Measurements from ENCODE around the gene PGBD5. TPM values are rescaled to one million over a fixed set of nuclear protein-coding genes. Genes with fewer than 3 reads are reported as not detected.

PGBD5 gene
- total RNA-seq, 1 donor from 2014 or later, result 16.2 TPM

DNA sequence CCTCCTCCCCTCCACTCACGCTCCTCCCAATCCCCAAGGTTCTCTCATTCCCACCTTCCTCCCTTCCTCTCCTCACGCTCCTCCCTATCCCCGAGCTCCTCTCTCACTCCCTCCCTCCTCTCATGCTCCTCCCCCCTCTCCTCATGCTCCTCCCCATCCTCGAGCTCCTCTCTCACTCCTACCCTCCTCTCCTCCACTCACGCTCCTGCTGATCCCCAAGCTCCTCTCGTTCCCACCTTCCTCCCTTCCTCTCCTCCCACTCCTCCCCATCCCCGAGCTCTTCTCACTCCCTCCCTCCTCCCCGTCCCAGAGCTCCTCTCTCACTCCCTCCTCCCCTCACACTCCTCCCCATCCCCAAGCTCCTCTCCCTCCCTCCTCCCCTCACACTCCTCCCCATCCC is 31.4 kb downstream of the PGBD5 start:
- no peak for TF ChIP-seq CTCF (IDR thresholded peaks at IDR 0.05; ENCODE audit: unreplicated experiment)
- Mint-ChIP-seq H3K9me3 (ENCODE audit: low read depth) (no peaks in the 10 kb centered on the region), H3K4me3 (ENCODE audit: low read depth) (no peak overlapping the region), H3K4me1 (ENCODE audit: low read depth) (no peaks in the 10 kb centered on the region), H3K27ac (no peak overlapping the region), H3K36me3 (ENCODE audit: insufficient read depth) (no peaks in the 10 kb centered on the region), H3K27me3 (peaks cover 4% of the 10 kb centered on the region)
- DNase-seq (ENCODE audit: low spot score, unreplicated experiment), result no peak

DNA sequence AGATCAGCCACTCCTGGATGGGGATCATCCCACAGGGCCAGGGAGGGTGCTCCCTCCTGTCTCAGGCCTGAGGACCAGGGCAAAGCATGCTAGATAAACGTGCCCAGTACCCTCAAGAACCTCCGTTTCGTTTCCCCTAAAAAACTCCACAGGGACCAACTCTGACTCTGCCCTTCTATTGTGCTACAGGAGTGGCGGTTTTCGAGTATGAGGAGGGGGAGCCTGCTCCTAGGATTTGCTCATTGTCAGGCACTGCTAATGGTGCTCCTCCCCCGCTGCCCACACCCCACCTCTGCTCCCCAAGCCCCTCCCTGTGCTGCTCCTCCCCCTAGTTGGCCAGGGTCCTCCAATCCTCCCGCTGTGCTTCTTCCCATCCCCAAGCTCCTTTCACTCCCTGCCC is 32.0 kb downstream of the PGBD5 start:
- Mint-ChIP-seq H3K4me3 (ENCODE audit: low read depth) (no peak overlapping the region), H3K4me1 (ENCODE audit: low read depth) (no peaks in the 10 kb centered on the region), H3K9me3 (ENCODE audit: low read depth) (no peaks in the 10 kb centered on the region), H3K27me3 (peaks cover 4% of the 10 kb centered on the region), H3K27ac (no peak overlapping the region), H3K36me3 (ENCODE audit: insufficient read depth) (no peaks in the 10 kb centered on the region)
- no peak for TF ChIP-seq CTCF (IDR thresholded peaks at IDR 0.05; ENCODE audit: unreplicated experiment)
- DNase-seq (ENCODE audit: low spot score, unreplicated experiment), result no peak

DNA sequence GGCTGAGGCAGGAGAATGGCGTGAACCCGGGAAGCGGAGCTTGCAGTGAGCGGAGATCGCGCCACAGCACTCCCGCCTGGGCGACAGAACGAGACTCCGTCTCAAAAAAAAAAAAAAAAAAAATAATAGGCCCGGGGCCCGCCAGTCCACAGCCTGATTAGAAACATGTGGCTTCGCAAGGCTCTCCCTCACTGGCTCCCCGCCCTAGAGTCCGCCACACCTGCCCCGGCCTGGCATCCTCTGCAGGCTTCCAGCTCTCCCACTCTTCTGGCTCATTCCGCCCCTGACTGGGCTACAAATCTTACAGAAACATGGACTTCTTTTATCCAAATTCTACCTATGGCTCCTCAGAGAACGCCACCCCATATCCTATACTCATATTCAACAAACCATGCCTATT is 32.4 kb downstream of the PGBD5 start:
- Mint-ChIP-seq H3K27me3 (peaks cover 4% of the 10 kb centered on the region), H3K4me3 (ENCODE audit: low read depth) (no peak overlapping the region), H3K36me3 (ENCODE audit: insufficient read depth) (no peaks in the 10 kb centered on the region), H3K9me3 (ENCODE audit: low read depth) (no peaks in the 10 kb centered on the region), H3K4me1 (ENCODE audit: low read depth) (no peaks in the 10 kb centered on the region), H3K27ac (no peak overlapping the region)
- DNase-seq (ENCODE audit: low spot score, unreplicated experiment), result no peak
- TF ChIP-seq CTCF (IDR thresholded peaks at IDR 0.05; ENCODE audit: unreplicated experiment), result no peak

DNA sequence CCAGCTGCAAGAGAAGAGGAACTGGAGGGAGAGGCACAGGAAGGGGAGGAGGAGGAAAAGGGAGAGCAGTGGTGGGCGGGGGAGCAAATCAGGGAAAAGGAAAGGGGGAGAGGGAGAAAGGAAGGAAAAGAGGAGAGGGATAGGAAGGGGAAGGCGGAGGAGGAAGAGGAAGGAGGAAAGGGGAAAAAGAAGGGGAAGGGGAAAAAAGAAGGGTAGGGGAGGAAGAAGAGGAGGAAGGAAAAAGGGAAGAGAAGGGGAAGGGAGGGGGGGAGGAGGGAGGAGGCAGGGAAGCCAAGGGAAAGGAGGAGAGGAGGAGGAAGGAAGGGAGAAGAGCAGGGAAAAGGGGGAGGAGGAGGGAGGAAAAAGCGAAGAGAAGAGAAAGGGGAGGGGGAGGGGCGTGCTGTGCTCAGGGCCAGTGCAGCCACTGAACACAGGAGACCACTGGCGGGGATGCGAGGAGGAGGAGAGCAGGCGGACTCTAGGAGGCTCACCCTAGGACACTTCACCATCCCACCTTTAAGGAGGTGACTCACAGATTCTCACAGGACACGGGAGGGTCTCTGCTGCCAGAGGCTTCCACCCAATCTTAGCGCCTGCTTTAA is 33.1 kb downstream of the PGBD5 start:
- TF ChIP-seq CTCF (IDR thresholded peaks at IDR 0.05; ENCODE audit: unreplicated experiment), result no peak
- H3K4me1 Mint-ChIP-seq (ENCODE audit: low read depth), result no peaks in the 10 kb centered on the region
- H3K27me3 Mint-ChIP-seq, result peaks cover 4% of the 10 kb centered on the region
- no peak overlapping the region for H3K27ac Mint-ChIP-seq
- no peaks in the 10 kb centered on the region for H3K36me3 Mint-ChIP-seq (ENCODE audit: insufficient read depth)
- no peak overlapping the region for H3K4me3 Mint-ChIP-seq (ENCODE audit: low read depth)
- DNase-seq (ENCODE audit: low spot score, unreplicated experiment), result no peak
- H3K9me3 Mint-ChIP-seq (ENCODE audit: low read depth), result no peaks in the 10 kb centered on the region

DNA sequence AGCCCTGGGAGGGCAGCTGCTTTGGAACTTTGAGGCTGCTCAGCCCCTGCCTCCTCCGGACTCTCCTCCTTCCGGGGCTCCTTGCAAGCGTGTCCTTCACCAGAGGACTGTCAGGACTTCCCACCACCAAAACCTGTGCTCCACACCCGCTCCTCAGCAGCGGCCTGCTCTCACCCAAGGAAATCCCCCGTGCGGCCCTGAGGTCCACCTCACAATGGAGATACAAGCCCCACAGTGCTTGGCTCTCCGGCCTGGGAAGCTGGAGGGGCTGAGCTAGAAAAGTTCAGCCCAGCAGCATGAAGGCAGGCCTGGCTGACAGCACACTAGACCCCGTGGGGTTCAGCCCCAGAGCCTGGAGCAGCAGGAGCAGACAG is 33.6 kb downstream of the PGBD5 start:
- H3K4me1 Mint-ChIP-seq (ENCODE audit: low read depth), result no peaks in the 10 kb centered on the region
- H3K9me3 Mint-ChIP-seq (ENCODE audit: low read depth), result no peaks in the 10 kb centered on the region
- TF ChIP-seq CTCF (IDR thresholded peaks at IDR 0.05; ENCODE audit: unreplicated experiment), result no peak
- H3K36me3 Mint-ChIP-seq (ENCODE audit: insufficient read depth), result no peaks in the 10 kb centered on the region
- no peak for DNase-seq (ENCODE audit: low spot score, unreplicated experiment)
- no peak overlapping the region for H3K4me3 Mint-ChIP-seq (ENCODE audit: low read depth)
- H3K27me3 Mint-ChIP-seq, result peaks cover 4% of the 10 kb centered on the region
- no peak overlapping the region for H3K27ac Mint-ChIP-seq
